Measurements from ENCODE around the gene NEO1.

NEO1 gene

GRCh38 chr15:73078722-73079121 lies 26.5 kb downstream of the NEO1 start:
- ATAC-seq (no peak), DNase-seq (no peak)

GRCh38 chr15:73079565-73079964 lies 27.3 kb downstream of the NEO1 start:
- no peak for ATAC-seq

GRCh38 chr15:73081321-73081958 lies 29.2 kb downstream of the NEO1 start:
- peak; percentile 3 for DNase-seq
- ATAC-seq: no peak

More at GRCh38 chr15:73079565-73079964, 27.3 kb downstream of the NEO1 start:
- no peak for DNase-seq

GRCh38 chr15:73082812-73083211 lies 30.5 kb downstream of the NEO1 start:
- DNase-seq: no peak
- no peak for ATAC-seq

GRCh38 chr15:73087098-73087497 lies 34.8 kb downstream of the NEO1 start:
- DNase-seq: no peak
- no peak for ATAC-seq

- DNase-seq (no peak), ATAC-seq (no peak)
Observed at GRCh38 chr15:73105064-73105463, 52.8 kb downstream of the NEO1 start.

- no peak for ATAC-seq
- DNase-seq: no peak
Observed at GRCh38 chr15:73108676-73109075, 56.4 kb downstream of the NEO1 start.

GRCh38 chr15:73109765-73110164 lies 57.5 kb downstream of the NEO1 start:
- DNase-seq: no peak
- no peak for ATAC-seq

- DNase-seq (no peak), ATAC-seq (no peak)
Observed at GRCh38 chr15:73110201-73110600, 57.9 kb downstream of the NEO1 start.

GRCh38 chr15:73114064-73114463 lies 61.8 kb downstream of the NEO1 start:
- DNase-seq (no peak), ATAC-seq (no peak)

- ATAC-seq (no peak), DNase-seq (no peak)
Observed at GRCh38 chr15:73116164-73116563, 63.9 kb downstream of the NEO1 start.

- no peak for DNase-seq
- no peak for ATAC-seq
Observed at GRCh38 chr15:73118055-73118454, 65.8 kb downstream of the NEO1 start.

GRCh38 chr15:73119478-73119877 lies 67.2 kb downstream of the NEO1 start:
- DNase-seq (no peak), ATAC-seq (no peak)

- ATAC-seq: no peak
- DNase-seq: no peak
Observed at GRCh38 chr15:73120269-73120668, 68.0 kb downstream of the NEO1 start.

- DNase-seq (no peak), ATAC-seq (peak; percentile 75)
Observed at GRCh38 chr15:73125219-73125618, 73.0 kb downstream of the NEO1 start.

GRCh38 chr15:73127302-73127936 lies 75.2 kb downstream of the NEO1 start:
- peak; percentile 13 for DNase-seq
- ATAC-seq: no peak

- no peak for DNase-seq
- ATAC-seq: no peak
Observed at GRCh38 chr15:73130830-73131229, 78.6 kb downstream of the NEO1 start.

- no peak for ATAC-seq
- no peak for DNase-seq
Observed at GRCh38 chr15:73134196-73134595, 81.9 kb downstream of the NEO1 start.

- no peak for DNase-seq
- ATAC-seq: no peak
Observed at GRCh38 chr15:73139041-73139743, 86.9 kb downstream of the NEO1 start.

GRCh38 chr15:73139744-73140553 lies 87.7 kb downstream of the NEO1 start:
- ATAC-seq (no peak), DNase-seq (no peak)

GRCh38 chr15:73141216-73141900 lies 89.1 kb downstream of the NEO1 start:
- no peak for ATAC-seq

More at GRCh38 chr15:73141216-73141900, 89.1 kb downstream of the NEO1 start:
- no peak for DNase-seq

All from stimulated activated naive CD8-positive, alpha-beta T cell treated with anti-CD3 and anti-CD28 coated beads, Interleukin-15, Interleukin-2, amounts not matched to agents 100 U/mL and 50 U/mL, for 24 hours (primary cell).